Activated B cell treated with CpG ODN at 0.5 μM for 24 hours (primary cell): ENCODE data around the gene ARMH1. TPM values are rescaled to one million over a fixed set of nuclear protein-coding genes. Genes with fewer than 3 reads are reported as not detected.

Experiments
- ATAC-seq: fragments of 200-7000 bp; cut with Tn5 transposase; one replicate; pipeline ENCODE4 v1.10.0; 2021; ENCODE audit warnings: low read depth, mild to moderate bottlenecking, moderate library complexity
- CTCF ChIA-PET: fragments of 350-600 bp; sonication (Branson Sonifier 250); formaldehyde crosslinking; loops from one replicate; lab custom pipeline; 2021; ENCODE audit warnings: antibody characterized with exemption; lab: Charles Lee
- POLR2A ChIA-PET: fragments of 350-600 bp; sonication (Branson Sonifier 250); formaldehyde crosslinking; loops from one replicate; lab custom pipeline; 2021; ENCODE audit warnings: antibody characterized with exemption; lab: Charles Lee
- DNase-seq: peaks from one replicate; pipeline ENCODE4 v3.0.0; 2022
- H3K27ac Mint-ChIP-seq: one replicate; pipeline ENCODE4 v1.8.0; 2020; ENCODE audit warnings: mixed read lengths
- H3K27me3 Mint-ChIP-seq: one replicate; pipeline ENCODE4 v1.8.0; 2021; ENCODE audit warnings: mixed read lengths
- H3K36me3 Mint-ChIP-seq: one replicate; pipeline ENCODE4 v1.8.0; 2021; ENCODE audit warnings: low read depth, mixed read lengths
- H3K4me1 Mint-ChIP-seq: one replicate; pipeline ENCODE4 v1.8.0; 2021; ENCODE audit warnings: mixed read lengths
- H3K4me3 Mint-ChIP-seq: one replicate; pipeline ENCODE4 v1.8.0; 2020; ENCODE audit warnings: mild to moderate bottlenecking, mixed read lengths
- H3K9me3 Mint-ChIP-seq: one replicate; pipeline ENCODE4 v1.8.0; 2020; ENCODE audit warnings: mixed read lengths
- CTCF ChIP-seq: fragments of 200-600 bp; IDR thresholded peaks from one replicate; pipeline ENCODE4 v1.8.0; 2022; ENCODE audit warnings: antibody characterized with exemption, mild to moderate bottlenecking
- intact Hi-C: fragments of 100-400 bp; cut with micrococcal nuclease; formaldehyde crosslinking; loops from one replicate; pipeline ENCODE4 v1.15.1; 2024
- total RNA-seq: library from RNA; stranded (reverse); gene quantifications from 2 replicates; pipeline ENCODE4 v1.2.3, GENCODE V29; 2022

Gene ARMH1
- total RNA-seq, 1 donor from 2014 or later = 18.1 TPM

GRCh38 chr1:44720281-44720680 lies 45.8 kb downstream of the ARMH1 start:
- POLR2A ChIA-PET = interaction anchor here (0.7 to 9.8 kb wide), 12 partner anchors 7 to 1163 kb away, joined by 7 to 232 read pairs (median 84); partner anchors contain the start of genes BEST4, BTBD19, DYNLT4 and PLK3
- Mint-ChIP-seq H3K27me3 (no peaks in the 10 kb centered on the region), H3K4me3 (no peak overlapping the region), H3K9me3 (no peaks in the 10 kb centered on the region), H3K27ac (peak overlapping the region; percentile 99), H3K36me3 (no peaks in the 10 kb centered on the region), H3K4me1 (peaks cover 79% of the 10 kb centered on the region)
- TF ChIP-seq CTCF = no peak
- CTCF ChIA-PET = interaction anchor here (1.1 kb wide), 1 partner anchor 11 kb away, joined by 4 read pairs; the partner anchor contains the start of gene RNU5D-1
- no peak for DNase-seq
- no peak for ATAC-seq
- intact Hi-C loops = loop anchor here (2.0 to 5.0 kb wide), 4 partner anchors 267 to 967 kb away; partner anchors contain the start of genes EIF2B3, GPBP1L1, NASP and TESK2

- Mint-ChIP-seq H3K4me1 (peaks cover 76% of the 10 kb centered on the region), H3K27me3 (no peaks in the 10 kb centered on the region), H3K27ac (peak overlapping the region; percentile 99), H3K4me3 (peak overlapping the region; percentile 47), H3K36me3 (no peaks in the 10 kb centered on the region), H3K9me3 (no peaks in the 10 kb centered on the region)
- no peak for TF ChIP-seq CTCF
- CTCF ChIA-PET = interaction anchor here (0.6 to 1.5 kb wide), 9 partner anchors 9 to 582 kb away, joined by 3 to 21 read pairs (median 3); partner anchors contain the start of genes HECTD3 and RNU5D-1
- intact Hi-C loops = loop anchor here (1.0 to 5.0 kb wide), 10 partner anchors 8 to 966 kb away; partner anchors contain the start of genes ARMH1, EIF2B3, GPBP1L1 and NASP
- POLR2A ChIA-PET = interaction anchor here (0.5 to 6.1 kb wide), 82 partner anchors 9 to 1996 kb away, joined by 3 to 516 read pairs (median 5); partner anchors contain the start of genes AKR1A1, ARMH1, BEST4 and BTBD19
- peak; percentile 61 for DNase-seq
- peak; percentile 80 for ATAC-seq
Observed at GRCh38 chr1:44721485-44722361, 47.2 kb downstream of the ARMH1 start.

- H3K27me3 Mint-ChIP-seq = no peaks in the 10 kb centered on the region
- ATAC-seq (no peak), DNase-seq (no peak)
- intact Hi-C loops = loop anchor here (2.0 to 5.0 kb wide), 4 partner anchors 52 to 964 kb away; partner anchors contain the start of genes GPBP1L1, NASP, RPS8 and TESK2
- CTCF ChIA-PET = interaction anchor here (0.9 kb wide), 1 partner anchor 9 kb away, joined by 3 read pairs; no protein-coding TSS in a partner anchor
- H3K4me1 Mint-ChIP-seq = peaks cover 71% of the 10 kb centered on the region
- TF ChIP-seq CTCF = no peak
- no peaks in the 10 kb centered on the region for H3K9me3 Mint-ChIP-seq
- H3K27ac Mint-ChIP-seq = peak overlapping the region; percentile 88
- POLR2A ChIA-PET = interaction anchor here (0.7 to 6.1 kb wide), 18 partner anchors 8 to 777 kb away, joined by 3 to 516 read pairs (median 22); partner anchors contain the start of genes BEST4, BTBD19, DYNLT4 and EIF2B3
- H3K4me3 Mint-ChIP-seq = peak overlapping the region; percentile 74
- H3K36me3 Mint-ChIP-seq = no peaks in the 10 kb centered on the region
Observed at GRCh38 chr1:44723064-44723463, 48.5 kb downstream of the ARMH1 start.

- no peak for TF ChIP-seq CTCF
- ChIA-PET POLR2A (interaction anchor here (0.6 to 6.1 kb wide), 17 partner anchors 8 to 777 kb away, joined by 3 to 516 read pairs (median 5); partner anchors contain the start of genes BEST4, BTBD19, DYNLT4 and EIF2B3), CTCF (interaction anchor here (0.9 kb wide), 1 partner anchor 8 kb away, joined by 3 read pairs; no protein-coding TSS in a partner anchor)
- H3K4me1 Mint-ChIP-seq = peaks cover 67% of the 10 kb centered on the region
- ATAC-seq = peak; percentile 26
- H3K36me3 Mint-ChIP-seq = no peaks in the 10 kb centered on the region
- peak overlapping the region; percentile 88 for H3K27ac Mint-ChIP-seq
- no peaks in the 10 kb centered on the region for H3K27me3 Mint-ChIP-seq
- H3K9me3 Mint-ChIP-seq = no peaks in the 10 kb centered on the region
- intact Hi-C loops = loop anchor here (2.0 to 5.0 kb wide), 4 partner anchors 51 to 964 kb away; partner anchors contain the start of genes GPBP1L1, NASP, RPS8 and TESK2
- peak overlapping the region; percentile 74 for H3K4me3 Mint-ChIP-seq
- no peak for DNase-seq
Observed at GRCh38 chr1:44723496-44724295, 49.2 kb downstream of the ARMH1 start.
